Bronchial epithelial cell (primary cell): ENCODE data around the gene GALNT10. TPM values are rescaled to one million over a fixed set of nuclear protein-coding genes. Genes with fewer than 3 reads are reported as not detected.

Experiments used
- DNase-seq: peaks from one replicate; pipeline ENCODE4 v3.0.0-alpha.2; 2010; ENCODE audit warnings: low read depth
- FAIRE-seq: peaks from 2 replicates; lab custom pipeline; 2011; peaks lifted over from hg19 to GRCh38; lab: Jason Lieb, UNC
- H3K27me3 ChIP-seq: 2 replicates; pipeline ENCODE4 v1.5.1; 2011; ENCODE audit warnings: low read length; ENCODE audit not compliant: control insufficient read depth, insufficient read depth
- H3K36me3 ChIP-seq: 2 replicates; pipeline ENCODE4 v1.5.1; 2011; ENCODE audit warnings: low read length; ENCODE audit not compliant: control insufficient read depth, insufficient read depth
- H3K4me3 ChIP-seq: 2 replicates; pipeline ENCODE4 v1.5.1; 2011; ENCODE audit warnings: mild to moderate bottlenecking, low read depth, low read length, control low read depth
- total RNA-seq: library from RNA; depleted of rRNA; stranded (reverse); fragments of >200 nt; gene quantifications from 2 replicates; pipeline ENCODE4 v1.2.1, GENCODE V29; 2014
- TF ChIP-seq, protein P1 (sequence below): IDR thresholded peaks from 2 replicates; pipeline ENCODE4 v1.5.1; 2011; ENCODE audit warnings: mild to moderate bottlenecking, moderate library complexity, low read length, control low read depth, inconsistent platforms; ENCODE audit not compliant: insufficient read depth, severe bottlenecking

Gene GALNT10
- total RNA-seq, 1 donor from 2014 or later: 3.9 TPM

DNA sequence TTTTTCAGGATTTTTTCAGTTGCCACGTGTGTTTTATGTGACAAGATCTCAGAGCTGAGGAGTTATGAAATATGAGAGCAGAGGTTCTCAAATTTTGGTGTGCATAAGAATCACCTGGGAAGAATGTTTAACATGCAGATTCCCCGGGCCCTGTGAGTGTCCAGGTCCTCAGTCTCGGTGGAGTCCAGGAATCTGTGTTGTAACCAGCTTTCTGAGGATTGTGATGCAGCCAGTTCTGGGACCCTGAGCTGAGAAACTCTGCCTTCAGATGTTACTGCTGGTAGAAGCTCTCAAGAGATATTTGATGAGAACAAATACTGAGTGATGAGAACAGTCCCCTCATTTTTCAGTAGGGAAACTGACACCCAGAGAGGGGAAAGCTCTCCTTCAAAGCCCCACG lies 152.4 kb downstream of the GALNT10 start:
- TF ChIP-seq, protein P1, sequence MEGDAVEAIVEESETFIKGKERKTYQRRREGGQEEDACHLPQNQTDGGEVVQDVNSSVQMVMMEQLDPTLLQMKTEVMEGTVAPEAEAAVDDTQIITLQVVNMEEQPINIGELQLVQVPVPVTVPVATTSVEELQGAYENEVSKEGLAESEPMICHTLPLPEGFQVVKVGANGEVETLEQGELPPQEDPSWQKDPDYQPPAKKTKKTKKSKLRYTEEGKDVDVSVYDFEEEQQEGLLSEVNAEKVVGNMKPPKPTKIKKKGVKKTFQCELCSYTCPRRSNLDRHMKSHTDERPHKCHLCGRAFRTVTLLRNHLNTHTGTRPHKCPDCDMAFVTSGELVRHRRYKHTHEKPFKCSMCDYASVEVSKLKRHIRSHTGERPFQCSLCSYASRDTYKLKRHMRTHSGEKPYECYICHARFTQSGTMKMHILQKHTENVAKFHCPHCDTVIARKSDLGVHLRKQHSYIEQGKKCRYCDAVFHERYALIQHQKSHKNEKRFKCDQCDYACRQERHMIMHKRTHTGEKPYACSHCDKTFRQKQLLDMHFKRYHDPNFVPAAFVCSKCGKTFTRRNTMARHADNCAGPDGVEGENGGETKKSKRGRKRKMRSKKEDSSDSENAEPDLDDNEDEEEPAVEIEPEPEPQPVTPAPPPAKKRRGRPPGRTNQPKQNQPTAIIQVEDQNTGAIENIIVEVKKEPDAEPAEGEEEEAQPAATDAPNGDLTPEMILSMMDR: no peak
- DNase-seq: no peak
- Histone ChIP-seq H3K36me3 (no peaks in the 10 kb centered on the region), H3K4me3 (no peak overlapping the region), H3K27me3 (no peaks in the 10 kb centered on the region)
- no peak for FAIRE-seq

DNA sequence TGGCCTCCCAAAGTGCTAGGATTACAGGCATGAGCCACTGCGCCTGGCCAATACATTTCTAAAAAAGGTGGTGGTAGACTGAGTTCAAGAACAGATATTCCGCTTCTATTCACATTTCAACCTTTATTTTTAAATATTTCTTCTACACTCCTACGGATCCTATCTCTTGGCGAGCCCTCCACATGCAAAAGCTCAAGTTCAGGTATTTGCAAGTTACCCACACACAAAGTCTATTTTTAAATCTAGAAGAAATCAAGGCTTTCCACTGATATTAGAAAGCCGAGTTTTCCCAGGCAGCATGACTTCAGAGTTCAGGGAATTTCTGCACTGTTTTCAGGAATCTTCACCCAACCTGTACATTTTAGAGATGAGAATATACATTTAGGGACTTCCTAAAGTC lies 153.9 kb downstream of the GALNT10 start:
- no peaks in the 10 kb centered on the region for H3K36me3 ChIP-seq
- H3K27me3 ChIP-seq: no peaks in the 10 kb centered on the region
- H3K4me3 ChIP-seq: no peak overlapping the region
- FAIRE-seq (no peak), DNase-seq (no peak)
- TF ChIP-seq, protein P1: no peak

DNA sequence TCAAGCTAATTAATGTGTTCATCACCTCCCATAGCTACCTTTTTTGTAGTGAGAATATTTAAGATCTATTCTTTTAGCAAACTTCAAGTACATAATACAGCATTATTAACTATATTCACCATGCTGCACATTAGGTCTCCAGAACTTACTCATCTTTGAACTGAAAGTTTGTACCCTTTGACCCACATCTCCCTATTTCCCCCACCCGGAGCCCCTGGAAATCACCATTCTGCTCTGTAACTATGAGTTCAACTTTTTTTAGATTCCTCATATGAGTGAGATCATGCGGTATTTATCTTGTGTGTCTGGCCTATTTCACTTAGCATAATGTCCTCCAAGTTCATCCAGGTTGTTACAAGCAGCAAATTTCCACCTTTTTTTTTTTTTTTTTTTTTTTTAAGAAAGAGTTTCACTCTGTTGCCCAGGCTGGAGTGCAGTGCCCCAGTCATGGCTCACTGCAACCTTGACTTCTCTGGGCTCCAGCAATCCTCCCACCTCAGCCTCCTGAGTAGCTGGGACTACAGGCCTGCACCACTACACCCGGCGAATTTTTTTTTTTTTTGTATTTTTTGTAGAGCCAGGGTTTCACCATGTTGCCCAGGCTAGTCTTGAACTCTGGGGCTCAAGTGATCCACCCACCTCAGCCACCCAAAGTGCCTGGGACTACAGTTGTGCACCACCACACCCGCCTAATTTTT lies 154.9 kb downstream of the GALNT10 start:
- Histone ChIP-seq H3K4me3 (no peak overlapping the region), H3K36me3 (no peaks in the 10 kb centered on the region), H3K27me3 (no peaks in the 10 kb centered on the region)
- DNase-seq (no peak), FAIRE-seq (no peak)
- TF ChIP-seq, protein P1: no peak

DNA sequence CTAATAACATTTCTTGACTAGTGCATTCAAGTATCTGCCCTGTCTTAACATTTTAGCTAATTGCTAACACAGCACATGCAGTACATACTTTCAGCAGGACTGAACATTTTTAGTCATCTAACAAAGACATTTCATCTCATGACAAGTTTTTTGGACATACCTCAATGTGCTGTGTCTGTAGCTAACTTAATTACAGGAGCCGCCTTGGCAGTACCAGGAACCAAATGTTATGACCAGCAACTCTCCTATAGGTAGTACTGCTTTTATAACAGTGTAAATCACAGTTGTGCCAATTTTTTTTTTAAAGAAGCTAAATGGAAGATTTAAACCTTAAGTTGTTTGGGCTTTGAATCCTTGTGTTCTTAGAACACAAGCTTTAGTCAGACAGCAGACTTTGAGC lies 155.9 kb downstream of the GALNT10 start:
- FAIRE-seq (no peak), DNase-seq (no peak)
- H3K4me3 ChIP-seq: no peak overlapping the region
- no peaks in the 10 kb centered on the region for H3K27me3 ChIP-seq
- no peaks in the 10 kb centered on the region for H3K36me3 ChIP-seq
- TF ChIP-seq, protein P1: no peak

DNA sequence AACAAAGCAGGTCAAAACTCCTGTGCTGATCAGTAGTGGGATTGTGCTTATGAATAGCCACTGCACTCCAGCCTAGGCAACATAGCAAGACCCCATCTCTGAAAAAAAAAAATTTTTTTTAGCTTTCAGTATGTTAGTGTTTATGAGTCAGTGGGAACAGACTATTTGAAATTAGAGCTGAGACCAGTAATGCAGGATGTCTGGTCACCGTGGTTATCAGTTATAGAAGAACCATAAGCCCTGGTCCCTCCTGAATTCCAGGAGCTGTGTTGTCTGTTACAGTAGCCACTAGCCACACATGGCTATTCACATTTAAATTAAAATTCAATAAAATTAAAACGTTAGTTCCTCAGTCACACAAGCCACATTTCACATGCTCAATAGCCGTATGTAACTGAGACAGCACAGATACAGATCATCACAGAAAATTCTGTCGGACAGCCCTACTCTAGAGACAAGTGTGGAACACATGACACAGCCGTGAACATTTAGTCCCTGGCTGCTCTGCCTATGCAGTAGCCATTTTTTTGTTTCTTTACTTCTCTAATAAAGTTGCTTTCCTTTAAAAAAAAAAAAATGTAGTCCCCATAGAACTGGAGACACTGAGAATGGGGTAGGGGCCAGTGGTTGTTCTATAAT lies 159.2 kb downstream of the GALNT10 start:
- Histone ChIP-seq H3K27me3 (no peaks in the 10 kb centered on the region), H3K36me3 (no peaks in the 10 kb centered on the region), H3K4me3 (no peak overlapping the region)
- no peak for FAIRE-seq
- DNase-seq: no peak
- TF ChIP-seq, protein P1: no peak
